Body of pancreas (tissue), 4 donors: Measurements from ENCODE around the gene EME1. TPM values are rescaled to one million over a fixed set of nuclear protein-coding genes. Genes with fewer than 3 reads are reported as not detected.
"Not testable (repeated sequence)": the region's sequence is repeated elsewhere in the genome, so short reads cannot be mapped to it uniquely, and the experiment has no call there.

ENCODE experiments used
- ATAC-seq: fragments of 150-250 bp; one replicate; pipeline ENCODE4 v1.9.1; 2016
- DNase-seq, 4 donors: peaks; one replicate each; pipeline ENCODE4 v3.0.0-alpha.2; 2019
- H3K27ac ChIP-seq, 4 donors: fragments of 200-600 bp; sonication (generic); 1 replicate in 3 of 4; 2 replicates in 1 of 4; pipeline versions ENCODE4 v1.5.1 to v1.6.1; 2016 to 2019; ENCODE audit warnings: mild to moderate bottlenecking in 1 of 4, mixed read lengths in 1 of 4, moderate library complexity in 1 of 4
- H3K27me3 ChIP-seq, 2 donors: fragments of 200-600 bp; sonication (generic); one replicate each; pipeline ENCODE4 v1.6.0; 2016; ENCODE audit warnings: mild to moderate bottlenecking in 1 of 2
- H3K36me3 ChIP-seq, 2 donors: fragments of 200-600 bp; sonication (generic); replicated peaks in 1 of 2; 2 replicates each; pipeline ENCODE4 v1.5.1; 2016; ENCODE audit warnings: low read depth in 2 of 2; ENCODE audit not compliant: insufficient read depth in 1 of 2
- H3K4me1 ChIP-seq: fragments of 200-600 bp; sonication (generic); one replicate; pipeline ENCODE4 v1.6.0; 2016
- H3K4me3 ChIP-seq, 2 donors: fragments of 200-600 bp; sonication (generic); 1 replicate in 1 of 2; 2 replicates in 1 of 2; pipeline ENCODE4 v1.5.1; 2016 to 2019
- H3K9me3 ChIP-seq, 3 donors: fragments of 200-600 bp; sonication (generic); 1 replicate in 2 of 3; 2 replicates in 1 of 3; pipeline ENCODE4 v1.5.1; 2016
- CTCF ChIP-seq, 7 experiments: fragments of 450-650 bp in 4 of 7; fragments of 200-600 bp in 3 of 7; sonication (generic) in 3 of 7; IDR thresholded peaks; one replicate each; pipeline ENCODE4 v1.5.1; 2016 to 2019; ENCODE audit warnings: antibody characterized with exemption in 7 of 7
- POLR2A ChIP-seq, 3 donors: fragments of 450-650 bp; IDR thresholded peaks; one replicate each; pipeline ENCODE4 v1.6.1; 2016; ENCODE audit warnings: antibody characterized with exemption in 3 of 3, mild to moderate bottlenecking in 2 of 3
- WGBS, 2 donors: methylation state at CpG; one replicate each; pipeline ENCODE4 v1.1.5; 2017; 5-methylcytosine and 5-hydroxymethylcytosine counted together
- intact Hi-C: fragments of 100-400 bp; cut with DNase I; formaldehyde crosslinking; loops from one replicate; pipeline ENCODE4 v1.15.1; 2023
- total RNA-seq, 2 donors: library from RNA; depleted of rRNA; stranded (reverse); fragments of >200 nt; gene quantifications; one replicate each; pipeline ENCODE4 v1.1.0, GENCODE V29; 2016

The EME1 gene
- total RNA-seq, 2 donors from 2014 or later: not detected

DNA sequence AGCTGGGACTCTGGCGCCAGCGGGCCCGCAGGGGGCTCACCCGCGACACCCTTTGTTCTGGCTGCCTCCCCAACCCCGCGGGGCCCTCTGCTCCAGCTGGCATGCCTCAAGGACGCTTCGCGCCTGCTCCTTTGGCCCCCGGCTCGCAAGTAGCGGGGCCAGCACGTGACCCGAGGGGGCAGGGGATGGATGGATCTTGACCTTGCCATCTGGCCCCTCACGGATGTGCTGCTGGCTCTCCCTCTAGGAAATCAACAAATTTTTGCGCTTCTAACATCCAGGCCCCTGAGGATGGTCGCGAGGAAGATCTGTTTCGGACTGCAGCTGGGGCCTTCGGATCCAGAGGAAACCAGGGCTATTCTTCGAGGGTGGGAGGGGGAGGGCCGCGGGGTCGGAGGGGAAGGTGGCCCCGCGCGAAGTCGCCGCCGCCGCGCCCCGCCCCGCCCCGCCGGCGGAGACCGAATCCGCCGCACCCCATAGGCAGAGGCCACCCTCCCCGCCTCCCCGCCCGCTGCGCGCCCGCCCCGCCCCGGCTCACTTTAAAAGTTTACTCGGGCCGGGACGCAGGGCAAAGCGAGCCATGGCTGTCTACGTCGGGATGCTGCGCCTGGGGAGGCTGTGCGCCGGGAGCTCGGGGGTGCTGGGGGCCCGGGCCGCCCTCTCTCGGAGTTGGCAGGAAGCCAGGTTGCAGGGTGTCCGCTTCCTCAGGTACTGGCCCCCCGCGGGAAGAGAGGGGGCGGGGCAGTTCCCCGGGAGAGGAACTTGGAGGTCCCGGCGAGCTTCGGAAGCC, 52.8 kb downstream of the EME1 start, which contains the start of gene ACSF2:
Gene ACSF2, plus strand, starts transcription at position 537 of the 790 bp plus-strand sequence. Its CDS starts 44 bp downstream, at position 581.
- peak within 1 kb of the TSS; percentile 51 to 79 (median 67) for H3K27ac ChIP-seq
- H3K4me3 ChIP-seq: peak within 1 kb of the TSS; percentile 41 to 43
- 0 to 2% methylated on average over 20 to 58 of the region's 70 CpGs for WGBS, 2 donors
- intact Hi-C loops: no loop called here
- ATAC-seq: peak; percentile 82
- H3K4me1 ChIP-seq: peaks cover 73% of the 10 kb centered on the region
- no peaks in the 10 kb centered on the region for H3K27me3 ChIP-seq
- peak; percentile 72 to 81 (median 73) for DNase-seq
- peak in 2 of 3 donors; percentile 51 to 60 for TF ChIP-seq POLR2A (IDR thresholded peaks at IDR 0.05)
- no peak for TF ChIP-seq CTCF (IDR thresholded peaks at IDR 0.05)
- no peaks in the 10 kb centered on the region for H3K9me3 ChIP-seq
- no peaks in the 10 kb centered on the region for H3K36me3 ChIP-seq

DNA sequence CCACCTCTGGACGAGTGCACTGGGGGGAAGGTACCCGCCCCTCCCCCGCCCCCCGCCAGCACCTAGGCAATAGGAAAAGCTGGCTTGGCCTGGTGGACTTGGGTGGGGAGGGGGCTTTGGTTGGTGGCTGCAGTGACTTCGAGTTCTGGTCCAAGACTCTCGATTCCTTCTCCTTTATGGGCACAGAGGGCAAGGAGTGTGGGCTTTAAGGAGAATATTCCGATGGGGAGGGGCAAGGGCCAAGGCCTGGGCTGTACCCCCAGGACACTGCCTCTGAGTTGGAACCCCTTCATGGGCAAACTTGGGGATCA, 53.4 kb downstream of the EME1 start:
- H3K4me3 ChIP-seq: peak overlapping the region; percentile 41 to 43
- intact Hi-C loops: no loop called here
- WGBS, 2 donors: 4 to 8% methylated on average over 2 to 7 of the region's 7 CpGs
- TF ChIP-seq CTCF (IDR thresholded peaks at IDR 0.05) (no peak), POLR2A (IDR thresholded peaks at IDR 0.05) (no peak)
- no peaks in the 10 kb centered on the region for H3K36me3 ChIP-seq
- ATAC-seq: no peak
- peaks cover 67% of the 10 kb centered on the region for H3K4me1 ChIP-seq
- H3K9me3 ChIP-seq: no peaks in the 10 kb centered on the region
- H3K27ac ChIP-seq: peak overlapping the region; percentile 51 to 79 (median 67)
- no peak for DNase-seq
- H3K27me3 ChIP-seq: no peaks in the 10 kb centered on the region

DNA sequence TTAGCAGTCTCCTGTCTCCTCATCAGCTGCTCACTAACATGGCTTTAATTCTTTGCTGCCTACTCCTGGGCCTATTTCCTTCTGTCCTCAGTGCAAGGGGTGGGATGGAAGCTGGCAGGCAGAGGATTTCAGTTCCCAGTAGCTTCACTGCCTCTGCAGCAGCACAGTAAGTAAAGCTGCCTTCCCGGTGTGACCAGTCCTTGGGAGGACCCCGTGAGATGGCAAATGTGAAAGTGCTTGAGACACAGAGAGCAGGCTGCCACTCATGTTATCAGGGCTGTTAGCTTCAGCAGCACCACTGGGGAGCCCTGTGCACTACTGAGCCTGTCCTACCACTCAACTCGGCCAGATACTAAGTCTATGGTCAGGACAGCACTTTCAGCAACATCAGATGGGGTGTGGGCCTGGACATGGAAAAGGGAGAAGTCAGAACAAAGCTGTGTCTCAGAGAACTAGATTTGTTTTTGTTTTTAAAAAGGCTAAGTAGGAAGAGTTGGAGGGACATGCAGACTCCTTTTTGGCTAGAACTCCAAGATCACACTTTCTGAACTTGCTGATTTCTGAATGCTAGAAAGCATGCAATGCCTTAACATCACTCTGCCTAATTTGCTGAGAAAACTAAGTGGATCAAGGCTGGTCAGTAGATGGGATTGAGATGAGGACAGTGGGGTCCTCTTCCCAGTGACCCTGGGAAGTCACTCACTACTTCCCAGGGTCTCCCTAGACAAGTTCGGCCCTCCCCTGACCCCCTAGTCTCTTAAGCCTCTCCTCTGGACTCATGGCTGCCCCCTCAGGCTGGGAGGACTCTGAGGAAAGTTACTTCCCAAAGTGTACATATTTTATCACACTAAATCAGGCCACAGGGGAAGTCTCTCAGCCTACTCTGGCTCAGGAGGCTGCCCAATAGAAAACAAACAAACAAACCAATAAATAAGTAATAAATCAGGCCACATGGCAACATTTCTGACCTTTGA, 54.1 kb downstream of the EME1 start:
- no peaks in the 10 kb centered on the region for H3K36me3 ChIP-seq
- peak in 3 of 4 donors; percentile 20 to 31 (median 26) for DNase-seq
- peak; percentile 11 for ATAC-seq
- peak in 1 of 7 experiments; percentile 11 for TF ChIP-seq CTCF (IDR thresholded peaks at IDR 0.05)
- no peak for TF ChIP-seq POLR2A (IDR thresholded peaks at IDR 0.05)
- H3K4me1 ChIP-seq: peaks cover 62% of the 10 kb centered on the region
- intact Hi-C loops: no loop called here
- peak overlapping the region in 1 of 2 donors; percentile 41 for H3K4me3 ChIP-seq
- no peaks in the 10 kb centered on the region for H3K27me3 ChIP-seq
- WGBS, 2 donors: 13 to 22% methylated on average over 4 of the region's 4 CpGs
- no peaks in the 10 kb centered on the region for H3K9me3 ChIP-seq
- peak overlapping the region; percentile 51 to 79 (median 67) for H3K27ac ChIP-seq

DNA sequence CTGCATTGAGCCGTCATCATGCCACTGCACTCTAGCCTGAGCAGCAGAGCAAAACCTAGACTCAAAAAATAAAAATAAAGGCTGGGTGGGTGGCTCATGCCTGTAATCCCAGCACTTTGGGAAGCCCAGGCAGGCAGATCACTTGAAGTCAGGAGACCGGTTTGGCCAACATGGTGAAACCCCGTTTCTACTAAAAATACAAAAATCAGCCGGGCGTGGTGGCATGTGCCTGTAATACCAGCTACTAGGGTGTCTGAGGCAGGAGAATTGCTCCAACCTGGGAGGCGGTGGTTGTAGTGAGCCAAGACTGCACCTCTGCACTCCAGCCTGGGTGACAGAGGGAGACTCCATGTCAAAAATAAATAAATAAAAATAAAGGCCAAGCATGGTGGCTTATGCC, 55.1 kb downstream of the EME1 start:
- H3K4me3 ChIP-seq, H3K36me3 ChIP-seq, ATAC-seq, H3K9me3 ChIP-seq, DNase-seq, H3K27me3 ChIP-seq, intact Hi-C loops: not testable (repeated sequence)
- WGBS, 2 donors: 78 to 84% methylated on average over 6 of the region's 6 CpGs
- Histone ChIP-seq H3K27ac (peak overlapping the region in 3 of 4 donors; percentile 60 to 79 (median 74)), H3K4me1 (peaks cover 56% of the 10 kb centered on the region)
